Measurements from ENCODE around the gene YWHAG. TPM values are rescaled to one million over a fixed set of nuclear protein-coding genes. Genes with fewer than 3 reads are reported as not detected.

YWHAG gene
- total and polyA plus RNA-seq, 2 of the 13 experiments (the other 11 are each of a cell fraction or from before 2014, with no cell fraction given): 36.9 to 67.5 TPM

GRCh38 chr7:76303202-76304147 lies 55.3 kb downstream of the YWHAG start (continued):
- TF ChIP-seq ZNF318 (CRISPR knock-in tag; IDR thresholded peaks at IDR 0.05) (no peak), ZNF530 (CRISPR knock-in tag; IDR thresholded peaks at IDR 0.05; ENCODE audit: low read depth) (no peak), SMC3 (IDR thresholded peaks at IDR 0.05; ENCODE audit: low read length) (no peak), HOXA7 (CRISPR knock-in tag; IDR thresholded peaks at IDR 0.05) (no peak), MBNL3 (CRISPR knock-in tag; conservative IDR thresholded peaks at IDR 0.05) (no peak), ARID5B (CRISPR knock-in tag; IDR thresholded peaks at IDR 0.05) (peak; percentile 44; the same call in 1 of the 2 replicates), KAT2B (IDR thresholded peaks at IDR 0.05; ENCODE audit: borderline replicate concordance, low read depth, low read length) (no peak), ZNF775 (CRISPR knock-in tag; IDR thresholded peaks at IDR 0.05; ENCODE audit: borderline replicate concordance) (0 out of 2 replicates have a peak, but pooled peaks have one; percentile 2), ZNF383 (CRISPR knock-in tag; IDR thresholded peaks at IDR 0.05; ENCODE audit: borderline replicate concordance) (no peak), ZNF850 (CRISPR knock-in tag; conservative IDR thresholded peaks at IDR 0.05) (no peak), HBP1 (CRISPR knock-in tag; IDR thresholded peaks at IDR 0.05; ENCODE audit: low read depth) (no peak), NCOA2 (CRISPR knock-in tag; IDR thresholded peaks at IDR 0.05) (peak; percentile 58), ZNF891 (CRISPR knock-in tag; IDR thresholded peaks at IDR 0.05) (no peak)
